ENCODE data around the gene UGT1A9.
"Not testable (repeated sequence)": the region's sequence is repeated elsewhere in the genome, so short reads cannot be mapped to it uniquely, and the experiment has no call there.

Gene UGT1A9

DNA sequence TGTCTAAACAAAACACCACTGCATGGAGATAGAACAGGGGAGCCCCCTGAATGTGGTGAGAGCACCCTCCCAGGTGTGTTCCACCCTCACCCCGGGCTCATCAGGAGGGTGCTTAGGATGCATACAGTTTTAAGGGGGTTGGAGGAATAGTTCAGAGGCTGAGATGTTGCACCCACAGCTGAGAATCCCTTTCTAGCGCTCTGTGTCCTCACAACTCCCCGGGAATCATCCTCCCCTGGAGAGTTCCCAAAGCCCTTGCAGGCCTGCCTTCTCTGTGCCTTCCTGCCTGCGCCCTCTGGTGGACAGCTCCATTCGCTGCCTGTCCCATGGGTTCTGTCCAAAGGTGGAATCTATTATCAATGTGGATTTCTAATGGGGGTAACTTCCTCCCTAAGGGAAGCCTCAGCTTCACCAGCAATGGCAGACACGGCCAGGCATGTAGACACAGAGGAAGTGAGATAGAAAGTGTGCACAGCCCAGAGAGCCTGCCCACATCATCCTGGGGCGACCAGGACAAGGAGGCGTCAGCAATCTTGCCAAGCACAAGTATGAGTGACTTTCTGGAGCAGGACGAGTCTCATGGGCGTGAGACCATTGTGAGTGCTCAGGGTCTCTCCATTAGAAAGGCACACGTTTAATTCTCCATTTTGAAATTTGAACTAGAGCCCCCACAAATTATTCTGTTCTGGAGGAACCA lies 39.8 kb downstream of the UGT1A9 start:
- DNase-seq (ENCODE audit: low spot score), result peak; percentile 57

DNA sequence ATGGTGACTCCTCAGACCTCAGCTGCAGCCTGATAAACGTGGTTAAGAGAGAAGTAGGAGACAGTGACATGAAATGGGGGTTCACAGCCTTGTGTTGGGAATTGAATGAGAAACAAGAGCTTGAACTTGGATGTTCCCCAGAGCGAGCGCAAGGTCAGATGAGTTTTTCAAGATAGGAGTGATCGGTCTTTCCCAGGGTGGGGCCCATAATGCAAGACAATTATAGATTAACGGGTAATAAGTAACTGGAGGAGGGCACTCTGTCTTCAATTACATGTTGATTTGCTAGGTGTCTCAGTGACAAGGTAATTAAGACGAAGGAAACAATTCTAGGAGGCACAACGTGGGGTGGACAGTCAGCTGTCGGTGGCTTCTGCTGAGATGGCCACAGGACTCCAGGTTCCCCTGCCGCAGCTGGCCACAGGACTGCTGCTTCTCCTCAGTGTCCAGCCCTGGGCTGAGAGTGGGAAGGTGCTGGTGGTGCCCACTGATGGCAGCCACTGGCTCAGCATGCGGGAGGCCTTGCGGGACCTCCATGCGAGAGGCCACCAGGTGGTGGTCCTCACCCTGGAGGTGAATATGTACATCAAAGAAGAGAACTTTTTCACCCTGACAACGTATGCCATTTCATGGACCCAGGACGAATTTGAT lies 41.0 kb downstream of the UGT1A9 start, which contains the start of gene UGT1A5:
Gene UGT1A5 (plus strand): TSS at position 297 of the 651 bp plus-strand sequence. CDS start 85 bp downstream, at position 382.
- no peak for DNase-seq (ENCODE audit: low spot score)

DNA sequence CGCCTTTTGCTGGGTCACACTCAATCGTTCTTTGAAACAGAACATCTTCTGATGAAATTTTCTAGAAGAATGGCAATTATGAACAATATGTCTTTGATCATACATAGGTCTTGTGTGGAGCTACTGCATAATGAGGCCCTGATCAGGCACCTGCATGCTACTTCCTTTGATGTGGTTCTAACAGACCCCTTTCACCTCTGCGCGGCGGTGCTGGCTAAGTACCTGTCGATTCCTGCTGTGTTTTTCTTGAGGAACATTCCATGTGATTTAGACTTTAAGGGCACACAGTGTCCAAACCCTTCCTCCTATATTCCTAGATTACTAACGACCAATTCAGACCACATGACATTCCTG lies 41.5 kb downstream of the UGT1A9 start:
- DNase-seq (ENCODE audit: low spot score), result no peak

DNA sequence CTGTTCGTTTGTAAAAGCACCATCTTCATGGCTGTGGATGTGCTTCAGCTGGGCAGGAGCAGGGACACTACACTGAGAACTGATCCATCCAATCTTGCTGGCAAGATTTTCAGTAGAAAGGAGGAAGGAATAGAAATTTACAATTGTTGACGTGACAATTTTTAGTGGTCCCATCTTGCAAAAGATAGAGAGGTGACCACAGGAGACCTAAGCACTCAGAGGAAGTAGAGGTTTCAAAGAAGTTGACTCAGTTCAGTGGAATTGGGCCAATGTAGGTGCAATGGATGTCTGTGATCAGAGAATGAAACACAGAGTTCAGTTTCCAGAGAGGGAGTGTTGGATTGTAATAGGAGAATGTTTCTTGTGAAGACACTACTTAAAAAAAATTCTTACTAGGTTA lies 42.4 kb downstream of the UGT1A9 start:
- no peak for DNase-seq (ENCODE audit: low spot score)

DNA sequence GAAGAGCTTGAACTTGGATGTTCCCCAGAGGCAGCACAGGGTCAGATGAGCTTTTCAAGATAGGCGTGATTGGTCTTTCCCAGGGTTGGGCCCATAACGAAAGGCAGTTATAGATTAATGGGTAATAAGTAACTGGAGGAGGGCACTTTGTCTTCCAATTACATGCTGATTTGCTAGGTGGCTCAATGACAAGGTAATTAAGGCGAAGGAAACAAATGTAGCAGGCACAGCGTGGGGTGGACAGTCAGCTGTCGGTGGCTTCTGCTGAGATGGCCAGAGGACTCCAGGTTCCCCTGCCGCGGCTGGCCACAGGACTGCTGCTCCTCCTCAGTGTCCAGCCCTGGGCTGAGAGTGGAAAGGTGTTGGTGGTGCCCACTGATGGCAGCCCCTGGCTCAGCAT lies 46.9 kb downstream of the UGT1A9 start, which contains the start of gene UGT1A4:
Gene UGT1A4 (plus strand): TSS at position 185 of the 400 bp plus-strand sequence. CDS start 85 bp downstream, at position 270.
- DNase-seq (ENCODE audit: low spot score), result no peak

DNA sequence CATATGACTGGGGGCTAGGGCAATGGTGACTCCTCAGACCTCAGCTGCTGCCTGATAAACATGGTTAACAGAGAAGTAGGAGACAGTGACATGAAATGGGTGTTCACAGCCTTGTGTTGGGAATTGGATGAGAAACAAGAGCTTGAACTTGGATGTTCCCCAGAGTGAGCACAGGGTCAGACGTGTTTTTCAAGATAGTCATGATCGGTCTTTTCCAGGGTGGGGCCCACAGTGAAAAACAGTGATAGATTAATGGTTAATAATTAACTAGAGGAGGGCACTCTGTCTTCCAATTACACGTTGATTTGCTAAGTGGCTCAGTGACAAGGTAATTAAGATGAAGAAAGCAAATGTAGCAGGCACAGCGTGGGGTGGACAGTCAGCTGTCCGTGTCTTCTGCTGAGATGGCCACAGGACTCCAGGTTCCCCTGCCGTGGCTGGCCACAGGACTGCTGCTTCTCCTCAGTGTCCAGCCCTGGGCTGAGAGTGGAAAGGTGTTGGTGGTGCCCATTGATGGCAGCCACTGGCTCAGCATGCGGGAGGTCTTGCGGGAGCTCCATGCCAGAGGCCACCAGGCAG lies 57.1 kb downstream of the UGT1A9 start, which contains the start of gene UGT1A3:
Gene UGT1A3 (plus strand): TSS at position 320 of the 579 bp plus-strand sequence. CDS start 85 bp downstream, at position 405.
- DNase-seq (ENCODE audit: low spot score), result no peak

DNA sequence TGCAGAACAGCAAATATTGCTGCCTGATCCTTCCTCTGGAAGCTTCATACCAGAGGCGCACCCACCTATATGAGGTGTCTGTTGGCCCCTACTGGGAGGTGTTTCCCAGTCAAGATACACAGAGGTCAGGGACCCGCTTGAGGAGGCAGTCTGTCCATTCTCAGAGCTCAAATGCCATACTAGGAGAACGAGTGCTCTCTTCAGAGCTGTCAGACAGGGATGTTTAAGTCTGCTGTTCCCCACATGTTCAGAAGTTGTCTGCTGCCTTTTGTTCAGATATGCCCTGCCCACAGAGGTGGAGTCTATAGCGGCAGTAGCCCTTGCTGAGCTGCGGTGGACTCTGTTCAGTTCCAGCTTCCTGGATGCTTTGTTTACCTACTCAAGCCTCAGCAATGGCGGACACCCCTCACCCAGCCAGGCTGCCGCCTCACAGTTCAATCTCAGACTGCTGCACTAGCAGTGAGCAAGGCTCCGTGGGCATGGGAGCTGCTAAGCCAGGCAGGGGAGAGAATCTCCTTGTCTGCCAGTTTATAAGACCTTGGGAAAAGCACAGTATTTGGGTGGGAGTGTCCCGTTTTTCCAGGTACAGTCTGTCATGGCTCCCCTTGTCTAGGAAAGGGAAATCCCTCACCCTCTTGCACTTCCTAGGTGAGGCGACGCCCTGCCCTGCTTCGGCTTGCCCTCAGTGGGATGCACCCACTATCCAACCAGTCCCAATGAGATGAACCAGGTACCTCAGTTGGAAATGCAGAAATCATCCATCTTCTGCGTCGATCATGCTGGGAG lies 65.4 kb downstream of the UGT1A9 start:
- DNase-seq (ENCODE audit: low spot score), result not testable (repeated sequence)

DNA sequence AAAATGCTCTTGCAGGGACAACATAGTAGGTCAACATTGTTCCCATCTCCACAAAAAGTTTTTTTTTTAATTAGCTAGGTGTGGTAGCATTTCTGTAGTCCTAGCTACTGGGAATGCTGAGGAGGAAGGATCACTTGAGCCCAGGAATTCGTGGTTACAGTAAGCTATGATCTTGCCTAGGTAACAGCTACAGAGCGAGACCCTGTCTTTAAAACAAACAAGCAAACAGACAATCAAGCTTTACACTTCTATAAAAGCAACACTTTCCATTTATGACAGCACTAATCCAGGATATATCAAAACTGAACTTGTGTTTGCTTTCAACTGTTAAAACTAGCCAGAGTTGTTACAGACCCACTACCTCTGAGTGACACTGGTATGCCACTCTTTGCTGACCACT lies 69.2 kb downstream of the UGT1A9 start:
- no peak for DNase-seq (ENCODE audit: low spot score)

DNA sequence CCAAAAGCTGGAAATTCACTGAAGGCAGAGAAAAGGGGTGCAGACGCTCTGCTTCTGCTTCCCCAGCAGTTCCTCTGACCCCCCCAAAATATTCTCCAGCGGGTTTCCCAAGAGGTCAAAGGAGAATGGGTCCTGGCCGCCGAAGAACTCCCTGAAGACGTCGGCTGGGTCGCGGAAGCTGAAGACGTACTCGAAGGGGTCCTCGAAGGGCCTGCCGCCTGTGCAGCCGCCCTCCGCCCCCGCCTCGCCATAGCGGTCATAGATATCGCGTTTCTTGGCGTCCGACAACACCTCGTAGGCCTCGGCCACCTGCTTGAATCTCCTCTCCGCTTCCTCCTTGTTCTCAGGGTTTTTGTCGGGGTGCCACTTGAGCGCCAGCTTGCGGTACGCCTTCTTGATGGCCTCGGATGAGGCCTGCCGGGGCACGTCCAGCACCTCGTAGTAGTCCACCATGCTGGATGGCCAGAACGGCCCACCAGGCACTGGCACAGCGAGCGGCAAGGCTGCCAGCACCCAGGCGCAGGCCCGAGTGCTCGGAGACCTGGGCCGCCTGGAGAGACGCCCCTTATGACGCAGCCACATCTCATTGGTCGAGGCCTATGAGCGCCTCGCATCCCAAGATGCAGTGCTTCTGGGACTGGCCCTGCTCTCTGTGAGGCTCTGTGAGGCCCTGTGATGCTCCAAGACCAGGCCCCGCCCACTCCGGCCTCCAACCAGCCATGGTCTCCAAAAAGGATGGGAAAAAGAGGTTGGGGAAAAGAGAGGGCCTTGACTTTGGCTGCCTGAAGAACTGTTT lies 72.0 kb downstream of the UGT1A9 start:
- DNase-seq (ENCODE audit: low spot score), result no peak

DNA sequence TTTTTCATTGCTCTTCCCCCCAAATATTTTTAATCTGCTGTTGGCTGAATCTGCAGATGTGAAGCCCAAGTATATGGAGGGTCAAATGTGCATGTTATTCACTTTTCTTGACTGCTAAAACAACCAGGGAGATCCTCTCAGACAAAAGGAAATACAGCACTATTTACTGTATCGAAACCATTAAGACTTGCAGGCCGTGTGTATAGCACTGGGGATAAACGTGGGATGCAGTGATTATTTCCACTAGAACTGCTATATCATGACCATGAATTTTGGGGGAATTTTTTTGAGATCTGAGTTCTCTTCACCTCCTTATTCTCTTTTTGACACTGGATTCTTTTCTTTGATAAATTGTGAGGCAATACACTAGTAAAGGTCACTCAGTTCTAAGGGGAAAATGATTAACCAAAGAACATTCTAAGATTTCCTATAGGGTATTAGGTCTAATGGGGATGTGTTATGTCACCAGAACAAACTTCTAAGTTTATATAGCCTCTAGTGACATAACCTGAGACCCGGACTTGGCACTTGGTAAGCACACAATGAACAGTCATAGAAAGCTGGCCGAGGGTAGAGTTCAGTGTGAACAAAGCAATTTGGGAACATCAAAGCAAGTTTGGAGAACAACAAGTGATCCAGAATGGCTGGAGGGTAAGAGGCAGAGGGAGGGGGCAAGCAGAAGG lies 73.5 kb downstream of the UGT1A9 start:
- DNase-seq (ENCODE audit: low spot score), result no peak

DNA sequence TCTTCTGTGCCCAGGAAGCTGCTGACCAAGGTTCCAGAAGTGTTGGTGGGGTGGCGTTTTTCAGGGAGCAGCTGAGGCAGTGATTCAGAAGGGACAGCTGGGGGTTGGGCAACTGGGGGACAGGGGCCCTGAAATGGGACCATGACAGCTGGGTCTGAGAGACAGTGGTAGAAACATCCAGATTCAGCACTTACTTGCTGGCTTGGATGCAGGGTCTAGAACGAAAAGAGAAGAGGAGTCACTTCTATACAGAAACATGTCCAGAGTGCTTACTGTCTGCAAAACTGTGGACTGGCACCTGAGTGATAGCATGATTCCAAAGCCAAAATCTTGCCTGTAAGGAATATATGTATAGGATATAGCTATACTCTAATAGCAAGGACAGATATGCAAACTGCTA lies 74.1 kb downstream of the UGT1A9 start:
- DNase-seq (ENCODE audit: low spot score), result not testable (repeated sequence)

DNA sequence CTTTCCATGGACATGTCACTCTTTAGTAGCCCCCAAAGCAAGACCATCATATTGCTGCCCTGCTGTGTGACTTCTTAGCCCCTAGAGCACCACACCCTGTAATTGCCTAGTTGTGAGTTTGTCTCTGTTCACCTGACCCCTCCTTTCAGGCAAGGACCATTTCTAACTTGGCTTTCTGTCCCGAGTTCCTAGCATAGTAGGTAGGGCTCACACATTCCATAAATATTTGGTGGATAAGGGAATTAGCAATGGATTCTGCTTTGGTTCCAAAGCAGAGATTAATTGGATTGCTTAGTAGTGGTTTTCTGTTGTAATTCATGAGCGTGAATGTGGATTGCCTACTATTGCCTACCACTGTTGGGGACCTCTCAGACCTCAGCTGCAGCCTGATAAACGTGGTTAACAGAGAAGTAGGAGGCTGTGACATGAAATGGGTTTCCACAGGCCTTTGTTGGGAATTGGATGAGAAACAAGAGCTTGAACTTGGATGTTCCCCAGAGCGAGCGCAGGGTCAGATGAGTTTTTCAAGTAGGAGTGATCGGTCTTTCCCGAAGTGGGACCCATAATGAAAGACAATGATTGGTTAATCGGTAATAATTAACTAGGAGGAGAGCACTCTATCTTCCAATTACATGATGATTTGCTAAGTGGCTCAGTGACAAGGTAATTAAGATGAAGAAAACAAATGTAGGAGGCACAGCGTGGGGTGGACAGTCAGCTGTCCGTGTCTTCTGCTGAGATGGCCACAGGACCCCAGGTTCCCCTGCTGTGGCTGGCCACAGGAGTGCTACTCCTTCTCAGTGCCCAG lies 75.0 kb downstream of the UGT1A9 start:
- no peak for DNase-seq (ENCODE audit: low spot score)

DNA sequence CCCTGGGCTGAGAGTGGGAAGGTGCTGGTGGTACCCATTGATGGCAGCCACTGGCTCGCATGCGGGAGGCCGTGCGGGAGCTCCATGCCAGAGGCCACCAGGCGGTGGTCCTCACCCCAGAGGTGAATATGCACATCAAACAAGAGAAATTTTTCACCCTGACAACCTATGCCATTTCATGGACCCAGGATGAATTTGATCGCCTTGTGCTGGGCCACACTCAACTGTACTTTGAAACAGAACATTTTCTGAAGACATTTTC lies 75.5 kb downstream of the UGT1A9 start:
- DNase-seq (ENCODE audit: low spot score), result no peak

DNA sequence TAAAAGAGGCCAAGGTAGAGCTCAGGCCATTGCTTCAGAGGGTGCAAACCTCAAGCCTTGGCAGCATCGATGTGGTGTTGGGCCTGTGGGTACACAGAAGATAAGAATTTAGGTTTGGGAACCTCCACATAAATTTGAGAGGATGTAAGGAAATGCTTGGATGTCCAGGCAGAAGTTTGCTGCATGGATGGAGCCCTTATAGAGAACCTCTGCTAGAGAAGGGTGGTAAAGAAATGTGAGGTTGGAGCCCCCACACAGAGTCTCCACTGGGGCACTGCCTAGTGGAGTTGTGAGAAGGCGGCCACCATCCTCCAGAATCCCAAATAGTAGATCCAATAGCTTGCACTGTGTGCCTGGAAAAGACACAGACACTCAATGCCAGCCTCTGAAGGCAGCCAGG lies 79.0 kb downstream of the UGT1A9 start:
- not testable (repeated sequence) for DNase-seq (ENCODE audit: low spot score)

DNA sequence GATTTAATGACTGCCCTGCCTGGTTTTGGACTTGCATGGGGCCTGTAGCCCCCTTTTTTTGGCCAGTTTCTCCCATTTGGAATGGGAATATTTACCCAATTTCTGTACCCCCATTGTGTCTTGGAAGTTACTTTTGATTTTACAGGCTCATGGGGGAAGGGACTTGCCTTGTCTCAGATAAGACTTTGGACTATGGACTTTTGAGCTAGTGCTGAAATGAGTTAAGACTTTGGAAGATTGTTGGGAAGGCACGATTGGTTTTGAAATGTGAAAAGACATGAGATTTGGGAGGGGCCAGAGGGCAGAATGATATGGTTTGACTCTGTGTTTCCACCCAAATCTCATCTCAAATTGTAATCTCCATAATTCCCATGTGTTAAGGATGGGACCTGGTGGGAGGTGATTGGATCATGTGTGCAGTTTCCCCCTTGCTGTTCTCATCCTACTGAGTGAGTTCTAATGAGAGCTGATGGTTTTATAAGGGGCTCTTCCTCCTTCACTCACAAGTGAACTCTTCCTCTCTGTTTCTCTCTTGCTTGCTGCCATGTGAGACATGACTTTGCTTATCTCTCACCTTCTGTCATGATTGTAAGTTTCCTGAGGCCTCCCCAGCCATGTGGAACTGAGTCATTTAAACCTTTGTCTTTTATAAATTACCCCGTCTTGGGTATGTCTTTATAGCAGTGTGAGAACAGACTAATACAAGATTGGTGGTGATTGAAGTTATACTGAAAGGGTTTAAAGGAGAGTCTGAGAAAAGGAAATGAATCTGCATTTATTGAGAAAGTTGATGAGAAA lies 79.7 kb downstream of the UGT1A9 start:
- not testable (repeated sequence) for DNase-seq (ENCODE audit: low spot score)

DNA sequence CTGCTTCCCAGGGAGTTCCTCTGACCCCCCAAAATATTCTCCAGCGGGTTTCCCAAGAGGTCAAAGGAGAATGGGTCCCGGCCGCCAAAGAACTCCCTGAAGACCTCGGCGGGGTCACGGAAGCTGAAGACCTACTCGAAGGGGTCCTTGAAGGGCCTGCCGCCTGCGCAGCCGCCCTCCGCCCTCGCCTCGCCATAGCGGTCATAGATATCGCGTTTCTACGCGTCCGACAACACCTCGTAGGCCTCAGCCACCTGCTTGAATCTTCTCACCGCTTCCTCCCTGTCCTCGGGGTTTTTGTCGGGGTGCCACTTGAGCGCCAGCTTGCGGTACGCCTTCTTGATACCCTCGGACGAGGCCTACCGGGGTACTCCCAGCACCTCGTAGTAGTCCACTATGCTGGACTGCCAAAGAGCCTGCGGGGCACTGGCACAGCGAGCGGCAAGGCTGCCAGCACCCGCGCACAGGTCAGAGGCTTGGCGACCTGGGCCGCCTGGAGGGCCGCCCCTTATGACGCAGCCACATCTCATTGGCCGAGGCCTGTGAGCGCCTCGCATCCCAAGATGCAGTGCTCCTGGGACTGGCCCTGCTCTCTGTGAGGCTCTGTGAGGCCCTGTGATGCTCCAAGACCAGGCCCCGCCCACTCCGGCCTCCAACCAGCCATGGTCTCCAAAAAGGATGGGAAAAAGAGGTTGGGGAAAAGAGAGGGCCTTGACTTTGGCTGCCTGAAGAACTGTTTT lies 83.3 kb downstream of the UGT1A9 start:
- no peak for DNase-seq (ENCODE audit: low spot score)

DNA sequence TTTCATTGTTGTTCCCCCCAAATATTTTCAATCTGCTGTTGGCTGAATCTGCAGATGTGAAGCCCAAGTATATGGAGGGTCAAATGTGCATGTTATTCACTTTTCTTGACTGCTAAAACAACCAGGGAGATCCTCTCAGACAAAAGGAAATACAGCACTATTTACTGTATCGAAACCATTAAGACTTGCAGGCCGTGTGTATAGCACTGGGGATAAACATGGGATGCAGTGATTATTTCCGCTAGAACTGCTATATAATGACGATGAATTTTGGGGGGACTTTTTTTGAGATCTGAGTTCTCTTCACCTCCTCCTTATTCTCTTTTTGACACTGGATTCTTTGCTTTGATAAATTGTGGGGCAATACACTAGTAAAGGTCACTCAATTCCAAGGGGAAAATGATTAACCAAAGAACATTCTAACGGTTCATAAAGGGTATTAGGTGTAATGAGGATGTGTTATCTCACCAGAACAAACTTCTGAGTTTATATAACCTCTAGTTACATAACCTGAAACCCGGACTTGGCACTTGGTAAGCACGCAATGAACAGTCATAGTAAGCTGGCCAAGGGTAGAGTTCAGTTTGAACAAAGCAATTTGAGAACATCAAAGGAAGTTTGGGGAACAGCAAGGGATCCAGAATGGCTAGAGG lies 84.9 kb downstream of the UGT1A9 start:
- no peak for DNase-seq (ENCODE audit: low spot score)

DNA sequence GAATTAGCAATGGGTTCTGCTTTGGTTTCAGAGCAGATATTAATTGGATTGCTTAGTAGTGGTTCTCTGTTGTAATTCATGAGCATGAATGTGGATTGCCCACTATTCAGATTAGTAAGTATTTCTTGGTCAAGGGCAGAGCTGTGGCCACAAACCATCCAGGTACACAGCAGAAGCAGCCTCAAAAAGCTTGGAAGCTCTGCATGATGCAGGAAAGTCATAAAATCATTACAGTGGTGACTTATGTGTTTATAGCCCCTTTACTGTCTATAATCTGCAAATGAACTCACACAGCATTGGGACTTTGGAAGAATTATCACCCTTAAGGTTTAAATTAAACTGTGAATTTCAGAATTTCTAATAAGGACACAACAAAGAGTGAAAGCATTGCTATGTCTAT lies 86.4 kb downstream of the UGT1A9 start:
- DNase-seq (ENCODE audit: low spot score), result no peak

Measured in hematopoietic multipotent progenitor cell treated with erythropoietin and hydrocortisone succinate and interleukin-3 and kit ligand, for 17 days (in vitro differentiated cells).